GM21381 (cell line): Measurements from ENCODE around the gene JUP.

Experiments
- ATAC-seq: cut with Tn5 transposase; IDR thresholded peaks from one replicate; pipeline ENCODE4 v1.9.1; 2021; ENCODE audit warnings: mild to moderate bottlenecking, moderate library complexity; ENCODE audit not compliant: unreplicated experiment

JUP gene

DNA sequence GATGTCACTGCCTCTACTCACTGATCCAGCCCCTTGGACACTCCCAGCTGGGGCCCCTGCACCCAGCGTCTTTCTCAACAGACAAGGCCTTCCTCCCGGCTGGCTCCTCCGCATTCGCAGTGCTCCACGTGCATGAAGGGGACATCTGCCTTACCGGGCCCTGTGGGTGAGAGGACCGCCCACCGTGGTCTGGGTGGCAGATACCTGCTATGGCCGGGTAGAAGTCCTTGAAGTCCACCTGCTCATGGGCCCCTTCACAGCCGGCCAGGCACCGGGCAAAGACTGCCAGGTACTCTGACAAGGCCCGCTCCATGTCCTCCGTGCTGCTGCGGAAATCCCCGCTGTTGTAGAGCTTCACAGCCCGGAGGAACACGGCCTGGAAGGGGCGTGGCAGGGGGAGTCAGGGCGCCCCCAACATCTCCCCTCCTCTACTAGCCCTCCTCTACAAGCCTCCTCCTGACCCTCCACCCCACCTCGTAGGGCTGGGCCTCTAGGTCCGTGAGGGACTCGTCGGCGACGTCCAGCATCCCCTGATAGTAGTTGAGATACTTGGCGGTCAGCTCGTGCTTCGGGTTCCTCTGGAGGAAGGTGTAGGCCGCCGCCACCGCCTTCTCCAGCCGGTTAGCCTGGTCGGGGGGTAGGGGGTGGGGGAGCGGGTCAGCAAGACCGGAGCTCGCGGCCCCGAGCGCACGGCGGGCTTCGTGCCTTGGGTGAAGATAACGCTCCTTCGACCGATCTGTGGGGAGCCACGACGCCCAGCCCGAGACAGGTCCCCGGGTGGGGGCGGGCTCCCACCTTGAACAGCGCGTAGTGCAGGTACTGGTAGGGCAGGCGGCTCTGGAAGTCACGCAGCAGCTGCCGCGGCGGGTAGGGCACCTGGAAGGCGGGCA lies 24.4 kb upstream of the JUP start:
- no peak for ATAC-seq

DNA sequence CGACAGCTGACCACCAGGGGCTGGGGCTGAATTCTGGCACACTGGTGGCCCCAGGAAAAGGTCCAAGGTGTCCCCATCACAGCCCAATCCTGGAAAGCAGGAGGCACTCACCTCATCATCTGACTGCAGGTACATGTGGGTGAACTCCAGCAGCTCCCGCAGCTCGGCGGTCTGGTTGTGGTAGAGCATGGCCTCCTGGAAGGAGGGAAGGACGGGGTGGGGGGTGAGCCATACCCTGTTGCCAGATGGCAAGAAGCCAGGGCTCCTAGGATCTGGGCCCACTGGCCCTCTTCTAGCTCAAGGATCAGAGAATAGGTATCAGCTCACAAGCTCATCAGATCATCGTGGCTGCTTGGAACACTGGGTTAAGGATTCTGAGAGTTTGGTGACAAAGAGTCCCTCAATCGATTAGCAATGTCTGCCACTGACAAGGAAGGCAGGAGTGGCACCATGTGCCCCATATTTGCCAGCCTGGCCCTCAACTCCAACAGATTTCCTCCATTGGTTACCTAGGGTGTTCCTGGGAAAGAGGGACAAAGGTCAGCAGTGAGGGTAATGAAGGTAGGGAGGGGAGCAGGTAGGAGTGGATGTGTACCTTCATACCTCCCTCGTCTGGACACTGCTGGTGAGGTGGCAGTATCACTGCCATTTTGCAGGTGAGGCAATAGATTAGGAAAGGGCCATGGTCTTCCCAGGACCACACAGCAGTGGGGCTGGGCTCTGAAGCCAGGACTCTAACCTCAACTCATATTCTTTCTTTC lies 20.4 kb upstream of the JUP start:
- ATAC-seq, result no peak

DNA sequence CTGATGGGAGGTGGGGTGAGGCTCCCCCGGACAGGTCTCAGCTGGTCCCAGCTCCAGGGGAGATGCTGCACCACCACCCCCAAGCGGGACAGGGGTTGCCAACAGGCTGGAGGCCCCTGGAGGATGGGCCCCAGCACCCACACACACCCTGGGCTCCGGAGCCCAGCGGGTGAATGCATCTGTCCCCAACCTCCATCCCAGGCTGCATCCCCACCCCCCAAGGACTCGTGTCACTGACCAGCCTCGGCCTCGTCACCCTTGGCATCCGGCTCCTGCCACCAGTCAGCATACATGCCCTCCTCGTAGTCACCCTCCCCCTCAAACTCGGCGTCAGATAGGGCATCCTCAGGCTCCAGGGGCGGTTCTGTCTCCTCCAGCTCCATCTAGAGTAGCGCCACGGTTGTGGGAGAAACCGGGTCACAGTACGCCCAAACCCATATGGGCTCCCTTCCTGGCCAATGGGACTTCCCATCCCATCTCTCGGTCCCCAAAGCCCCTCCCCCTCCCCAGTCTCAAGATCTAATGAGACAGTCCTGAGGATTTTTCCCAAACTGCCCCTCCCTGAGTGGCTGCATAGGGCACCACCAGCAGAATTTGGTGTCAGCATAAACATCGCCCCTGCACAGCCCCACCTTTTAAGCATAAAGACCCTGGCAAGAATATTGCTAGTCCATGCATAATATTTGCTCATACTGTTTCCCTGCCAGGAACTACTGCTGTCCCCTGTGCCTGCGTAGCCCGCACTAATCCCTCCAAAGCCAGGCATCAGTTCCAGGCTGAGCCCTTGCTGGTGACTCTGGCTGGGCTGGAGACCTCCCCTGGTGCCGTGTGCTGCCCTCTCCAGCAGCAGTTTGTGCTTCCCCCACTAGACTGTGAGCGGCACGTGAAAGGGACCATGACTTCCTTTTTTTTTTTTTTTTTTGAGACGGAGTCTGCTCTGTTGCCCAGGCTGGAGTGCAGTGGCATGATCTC lies 16.8 kb upstream of the JUP start:
- no peak for ATAC-seq

DNA sequence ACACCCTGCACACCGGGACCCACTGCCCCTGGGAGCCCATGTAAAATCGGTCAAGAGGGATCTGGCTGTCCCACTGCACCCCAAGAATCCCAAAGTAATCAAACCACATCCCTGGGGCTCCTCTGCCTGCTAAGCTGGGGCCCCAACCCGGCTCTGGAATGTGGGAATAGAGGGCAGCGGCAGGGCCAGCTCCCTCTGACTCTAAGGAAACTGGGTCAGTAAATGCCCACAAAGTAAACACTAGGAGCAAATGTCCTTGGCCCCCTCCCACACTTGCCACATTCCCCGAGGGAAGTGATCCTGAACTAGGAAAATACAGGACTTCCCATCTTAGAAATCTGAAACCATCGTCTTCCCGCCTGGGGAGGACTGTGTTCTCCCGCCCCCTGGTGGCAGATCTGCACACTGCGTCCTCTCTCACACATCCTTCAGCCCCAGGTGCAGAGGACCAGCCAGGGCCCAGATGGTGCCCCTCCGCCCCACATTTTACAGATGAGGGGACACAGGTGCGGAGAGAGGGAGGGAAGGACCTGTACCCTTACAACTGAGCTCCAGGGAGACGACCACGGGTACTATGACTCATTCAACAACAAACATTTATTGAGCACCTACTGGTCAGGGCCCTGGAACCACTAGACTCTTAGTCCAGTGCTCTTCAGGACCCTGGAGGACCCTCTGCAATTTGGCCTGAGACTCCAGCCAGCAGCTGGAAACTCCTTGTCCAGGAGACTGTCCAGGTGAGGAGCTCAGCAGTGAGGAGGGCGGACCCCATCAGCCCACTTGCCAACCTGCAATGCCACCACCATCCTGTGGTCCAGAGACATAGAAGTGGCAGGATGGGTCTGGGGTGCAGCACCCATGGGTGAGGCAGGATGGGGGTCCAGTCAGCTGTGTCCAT lies 15.1 kb upstream of the JUP start:
- no peak for ATAC-seq

DNA sequence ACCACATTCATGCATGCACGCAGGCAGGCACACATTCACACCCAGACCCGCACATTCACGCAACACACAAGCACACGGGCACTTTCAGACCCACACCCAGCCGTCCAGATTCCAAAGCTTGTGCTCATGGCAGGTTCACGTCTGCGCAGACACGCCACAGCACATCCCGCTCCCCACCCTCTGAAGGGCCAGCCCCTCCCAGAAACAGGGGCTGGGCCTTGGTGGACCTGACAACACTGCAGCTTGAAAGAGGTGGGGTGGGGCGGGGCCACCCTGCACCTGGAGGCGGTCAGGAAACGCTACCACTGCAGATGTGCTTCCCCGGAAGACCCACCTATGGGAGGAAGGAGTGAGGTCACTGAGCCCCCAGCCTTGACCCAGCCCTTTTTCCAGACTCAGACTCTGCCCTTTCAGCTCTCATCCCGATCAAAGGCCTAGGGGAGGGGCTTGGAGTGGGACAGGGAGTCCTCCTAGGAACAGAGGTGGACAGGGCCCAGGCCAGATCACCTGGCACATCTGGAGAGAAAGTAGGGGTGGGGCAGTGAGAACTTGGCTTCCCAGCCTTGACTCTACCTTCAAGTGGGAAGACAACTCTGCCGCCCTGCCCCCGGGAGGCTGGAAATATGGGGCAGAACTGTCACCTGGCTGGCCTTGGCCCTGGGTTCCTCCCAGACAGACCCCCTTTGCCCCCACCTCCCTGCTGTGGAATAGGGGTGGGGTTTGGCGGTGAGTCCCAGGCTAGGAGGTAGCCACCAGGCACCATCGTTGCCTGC lies 14.3 kb upstream of the JUP start:
- no peak for ATAC-seq

DNA sequence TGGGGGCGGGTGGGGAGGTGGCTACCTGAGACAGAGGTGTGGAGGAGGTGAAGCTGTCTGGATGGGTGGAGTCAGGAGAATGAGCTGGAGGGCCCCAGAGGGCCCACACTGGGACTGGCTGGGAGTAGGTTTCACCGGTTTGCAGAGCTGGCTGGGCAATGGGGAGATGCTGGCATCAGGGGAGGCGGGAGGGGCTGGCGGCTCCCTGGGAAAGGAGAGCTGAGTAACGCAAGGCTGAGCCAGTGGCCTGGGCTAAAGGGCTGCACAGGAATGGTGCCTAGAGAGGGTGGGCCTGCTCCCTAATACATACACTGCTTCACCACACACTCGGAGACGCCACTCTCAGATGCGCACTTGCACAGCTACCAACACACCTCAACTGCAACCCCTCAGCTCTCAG lies 12.9 kb upstream of the JUP start:
- no peak for ATAC-seq

DNA sequence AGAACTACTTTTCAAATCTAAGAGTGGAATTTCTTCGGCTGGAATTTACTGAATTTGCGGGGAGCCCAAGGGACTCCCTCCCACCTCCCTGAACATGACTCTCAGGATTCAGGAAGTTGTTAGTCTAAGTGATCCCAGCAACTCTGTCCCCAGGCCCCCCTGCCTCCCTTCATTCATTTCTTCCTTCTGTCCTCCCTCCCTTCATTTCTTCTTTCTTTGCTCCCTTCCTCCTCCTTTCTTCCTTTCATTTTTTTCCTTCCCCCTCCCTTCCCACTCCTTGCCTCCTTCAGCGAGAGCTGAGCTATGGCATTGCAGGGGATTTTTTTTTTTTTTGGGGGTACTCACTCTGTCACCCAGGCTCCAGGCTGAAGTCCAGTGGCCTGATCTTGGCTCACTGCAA lies 10.9 kb upstream of the JUP start:
- no peak for ATAC-seq

DNA sequence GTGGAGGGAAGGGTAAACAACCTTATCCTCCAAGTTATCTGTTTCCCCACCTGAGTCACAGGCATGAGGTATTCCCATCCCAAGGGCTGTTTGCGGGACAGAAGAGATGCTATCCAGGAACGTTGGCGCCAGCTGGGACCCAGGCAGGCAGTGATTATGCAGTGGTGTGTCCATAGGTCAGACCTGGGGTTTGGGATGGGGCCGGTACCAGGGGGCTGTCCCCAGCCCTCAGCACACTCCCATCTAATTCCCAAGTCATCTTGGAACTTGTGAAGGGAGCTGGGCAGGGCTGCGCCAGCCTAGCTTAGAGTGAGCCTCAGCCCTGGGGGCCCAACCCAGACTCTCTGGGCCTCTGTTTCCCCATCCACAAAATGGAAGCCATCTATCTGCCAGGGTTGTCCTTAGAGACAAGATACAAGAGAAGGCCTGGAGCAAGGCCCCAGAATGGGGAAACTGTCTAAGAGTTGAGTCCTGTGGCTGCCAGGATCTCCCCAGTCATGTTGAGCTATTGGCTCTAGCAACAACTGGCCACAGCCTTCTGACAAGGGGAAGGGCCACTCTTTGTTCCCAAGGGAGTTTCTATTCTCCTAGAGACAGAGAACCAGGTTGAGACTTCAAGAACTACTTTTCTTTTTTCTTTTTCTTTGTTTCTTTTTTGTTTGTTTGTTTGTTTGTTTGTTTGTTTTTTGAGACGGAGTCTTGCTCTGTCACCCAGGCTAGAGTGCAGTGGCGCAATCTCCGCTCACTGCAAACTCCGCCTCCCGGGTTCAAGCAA lies 9.8 kb upstream of the JUP start:
- no peak for ATAC-seq

DNA sequence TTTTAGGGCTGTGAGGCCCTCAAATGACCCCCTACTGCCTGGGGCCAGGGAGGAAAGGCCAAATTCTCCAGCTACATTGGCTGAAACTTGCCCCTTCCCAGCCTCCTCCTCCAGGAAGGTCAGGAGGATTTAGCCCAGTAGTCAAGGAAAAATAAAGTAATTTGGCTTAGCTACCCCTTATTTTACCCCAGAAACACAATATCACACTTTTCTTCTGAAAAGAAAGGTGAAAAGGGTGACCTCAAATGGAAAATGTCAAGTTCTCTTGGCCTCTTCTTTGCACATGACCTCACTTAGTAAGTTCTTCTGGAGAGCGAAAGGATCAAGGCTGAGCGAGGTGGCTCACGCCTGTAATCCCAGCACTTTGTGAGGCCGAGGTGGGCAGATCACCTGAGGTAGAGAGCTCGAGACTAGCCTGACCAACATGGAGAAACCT lies 8.0 kb upstream of the JUP start:
- no peak for ATAC-seq

DNA sequence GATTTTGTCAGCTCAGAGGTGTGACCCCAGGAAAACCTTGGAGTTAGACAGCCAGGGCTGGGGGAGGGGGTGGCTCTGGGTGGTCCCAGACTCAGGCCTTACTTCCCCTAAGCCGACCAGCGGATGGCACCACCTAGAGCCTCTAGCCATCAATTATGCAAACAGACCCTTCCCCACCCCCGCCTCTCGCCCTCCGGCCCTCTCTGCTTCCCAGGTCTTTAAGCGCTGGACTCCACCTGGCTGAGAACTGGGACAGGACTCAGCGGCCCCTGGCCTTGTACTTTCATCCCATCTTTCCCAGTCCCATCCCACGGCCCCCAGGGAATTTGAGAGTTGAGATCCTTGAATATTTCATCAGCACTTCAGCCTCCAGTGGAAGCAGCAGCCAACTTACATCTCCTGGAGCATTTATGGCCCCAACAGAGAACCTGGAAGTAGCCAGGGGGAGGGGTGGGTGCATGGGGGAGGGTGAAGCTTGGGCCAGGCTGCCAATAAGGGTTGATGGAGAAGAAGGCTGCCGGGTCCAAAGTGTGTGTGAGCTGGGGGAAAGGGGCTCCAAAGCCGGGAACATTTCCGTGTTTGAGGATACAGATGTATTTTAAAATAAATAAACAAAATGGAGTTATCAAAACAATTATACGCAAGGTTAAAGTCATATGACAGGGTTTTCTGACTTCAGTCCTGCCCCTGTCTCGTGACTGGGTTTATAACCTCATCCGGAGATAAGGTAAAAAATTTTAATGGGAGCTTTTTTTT lies 7.5 kb upstream of the JUP start:
- no peak for ATAC-seq

DNA sequence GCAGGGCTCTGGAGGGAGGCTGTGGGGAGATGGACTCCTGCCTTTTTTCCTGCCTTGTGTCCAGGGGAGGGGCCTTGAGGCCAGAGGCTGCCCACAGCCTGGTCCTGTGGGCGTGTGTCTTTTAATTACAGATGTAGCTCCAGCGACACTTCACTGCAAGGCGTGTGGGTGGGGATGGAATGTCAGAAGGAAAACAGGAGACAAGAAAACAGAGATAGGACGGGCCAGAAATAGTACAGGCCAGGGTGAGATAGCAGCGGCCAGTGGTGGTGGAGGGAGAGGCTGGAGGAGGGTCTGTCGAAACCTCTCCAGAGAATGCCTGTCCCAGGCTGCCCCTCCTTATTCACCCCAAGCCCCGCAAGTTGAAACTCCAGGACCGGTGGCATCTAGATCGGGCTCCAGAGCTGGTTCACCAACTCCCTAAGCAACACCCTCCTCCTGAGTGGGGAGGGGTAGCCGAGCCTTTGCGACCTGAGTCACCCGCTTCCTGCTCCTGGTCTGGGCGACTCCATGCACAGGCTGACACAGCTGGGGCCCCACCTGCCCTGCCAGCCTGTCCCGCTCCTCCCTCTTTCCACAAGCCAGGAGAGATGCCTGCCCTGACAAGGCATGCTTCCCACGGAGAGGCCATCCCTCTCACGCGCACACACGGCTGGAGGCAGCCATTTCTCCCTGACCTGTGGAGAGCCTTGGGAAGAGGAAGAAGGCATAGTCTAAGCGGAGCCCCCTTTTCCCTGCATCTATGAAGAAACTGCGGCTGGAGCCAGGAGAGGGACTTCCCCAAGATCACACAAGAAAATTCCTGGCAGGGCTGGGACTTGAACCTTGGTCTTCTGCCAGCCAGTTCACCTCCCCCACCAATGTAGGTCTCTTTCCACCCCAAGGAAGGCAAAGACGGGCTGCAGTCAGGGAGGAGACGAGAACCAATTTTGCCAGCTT lies 6.6 kb upstream of the JUP start:
- no peak for ATAC-seq

DNA sequence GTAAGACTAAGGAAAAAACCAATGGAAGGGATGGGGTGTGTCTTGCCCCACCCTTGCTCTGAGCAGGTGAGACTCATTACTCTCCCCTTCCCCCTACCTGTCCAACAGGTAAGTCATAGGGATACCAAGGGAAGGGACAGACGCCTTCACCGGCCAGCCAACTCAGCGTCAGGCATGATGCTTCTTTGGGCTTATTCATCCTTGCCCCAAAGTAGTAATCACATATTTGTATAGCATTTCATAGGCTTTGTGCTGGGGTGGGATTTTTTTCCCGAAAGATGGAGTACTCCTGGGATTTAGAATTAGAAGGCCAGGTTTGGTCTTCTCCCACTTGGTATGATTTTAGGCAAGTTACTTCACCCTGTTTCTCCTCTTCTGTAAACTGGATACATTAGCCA lies 509 bp upstream of the JUP start:
- no peak for ATAC-seq

DNA sequence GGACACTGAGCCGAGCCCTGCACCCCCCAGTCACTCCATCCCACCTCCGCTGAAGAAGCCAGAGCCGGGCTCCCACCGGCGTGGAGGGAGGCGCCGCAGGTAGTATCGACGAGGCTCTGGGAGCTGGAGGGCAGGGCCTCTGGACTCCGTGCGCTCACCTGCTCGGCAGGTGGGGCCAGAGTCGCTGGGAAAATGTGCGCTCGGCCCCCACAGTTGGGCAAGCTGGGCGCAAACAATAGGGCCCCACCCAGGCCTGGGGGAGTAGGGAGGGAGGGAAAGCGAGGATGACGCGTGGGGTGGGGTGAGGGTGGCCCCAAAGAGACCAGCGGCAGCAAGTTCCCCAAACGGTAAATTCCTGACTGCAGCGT lies 668 bp downstream of the JUP start:
- ATAC-seq, result no peak

DNA sequence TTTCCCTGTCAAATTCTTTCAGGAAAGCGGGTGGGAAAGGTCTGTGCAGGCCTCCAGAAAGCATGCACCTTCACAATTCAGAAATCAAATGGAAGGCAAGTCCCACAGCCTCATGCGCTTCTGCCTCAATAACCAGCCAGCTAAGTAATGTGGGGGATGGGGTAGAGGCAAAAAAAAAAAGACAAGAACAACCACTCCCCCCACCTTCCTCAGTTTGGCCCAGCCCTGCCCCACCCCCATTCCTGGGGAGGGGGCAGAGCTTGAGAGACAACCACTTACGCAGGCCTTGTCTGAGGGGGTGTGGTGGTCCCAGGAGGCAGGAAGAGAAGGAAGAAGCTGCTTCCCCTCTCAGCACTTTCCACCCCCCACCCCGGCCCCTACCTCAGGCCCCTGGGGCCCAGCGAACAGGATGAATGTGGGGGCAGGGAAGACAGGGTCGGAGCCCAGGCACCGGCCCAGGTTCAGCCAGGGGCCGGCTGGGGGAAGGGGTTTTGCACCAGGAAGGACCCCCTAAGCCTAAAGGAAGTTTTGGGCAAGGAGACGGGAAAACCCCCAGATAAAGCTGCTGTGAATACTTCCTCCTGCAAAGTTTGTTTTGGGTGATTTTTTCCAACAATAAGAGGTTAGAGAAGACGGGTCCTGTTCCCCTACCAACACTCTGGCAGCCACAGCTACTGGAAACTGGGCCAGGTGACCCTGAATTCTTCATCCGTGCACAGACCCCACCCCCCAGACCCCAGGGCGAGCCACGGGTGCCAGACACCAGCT lies 1.2 kb downstream of the JUP start:
- ATAC-seq, result no peak

DNA sequence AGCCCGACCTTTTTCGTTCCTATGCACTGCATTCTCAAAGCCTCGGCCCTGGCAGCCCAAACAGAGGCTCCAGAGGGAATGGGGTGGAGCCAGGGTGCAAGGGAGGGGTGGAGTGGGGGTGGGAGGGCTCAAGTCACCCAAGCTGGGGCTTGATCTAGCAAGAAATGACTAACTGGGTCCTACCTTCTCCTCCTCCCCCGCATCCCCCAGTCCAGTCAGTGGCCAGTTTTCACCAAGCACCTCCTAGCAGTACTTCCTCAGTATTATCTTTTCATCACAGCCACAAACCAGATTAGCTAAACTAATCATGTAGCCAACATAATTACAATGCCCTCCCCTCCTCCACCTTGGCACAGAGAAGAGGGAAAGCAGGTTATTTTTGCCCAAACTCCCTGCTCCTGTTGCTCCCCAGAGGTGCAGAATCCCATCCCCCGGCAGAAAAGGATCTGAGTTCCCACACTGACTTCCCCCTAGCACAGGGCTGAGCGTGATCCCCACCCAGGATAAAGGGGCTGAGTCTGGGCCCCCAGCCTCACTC lies 2.2 kb downstream of the JUP start:
- no peak for ATAC-seq

DNA sequence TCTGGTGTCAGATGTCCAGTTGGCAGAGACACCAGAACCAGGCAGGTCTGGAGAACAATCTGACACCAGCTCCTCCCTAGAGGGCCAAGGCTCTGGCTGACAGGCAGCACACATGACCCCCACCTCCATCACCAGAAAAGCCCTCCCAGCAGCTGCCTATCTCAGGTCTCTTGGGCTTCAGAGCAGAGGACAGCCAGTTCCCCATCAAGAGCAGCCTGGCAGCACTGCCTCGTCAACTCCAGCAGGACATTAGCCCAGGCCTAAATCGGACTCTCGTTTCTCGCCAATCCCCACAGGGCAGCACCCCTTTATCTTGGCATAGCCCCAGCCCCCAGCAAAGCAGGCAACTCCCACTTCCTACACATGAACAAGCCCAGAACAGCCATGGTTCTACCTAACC lies 4.4 kb downstream of the JUP start:
- ATAC-seq, result no peak
